Eye (tissue), 1 donor: Measurements from ENCODE around the gene SHISA2.
"Not testable (repeated sequence)": the region's sequence is repeated elsewhere in the genome, so short reads cannot be mapped to it uniquely, and the experiment has no call there.

Experiments used
- DNase-seq: peaks from one replicate; pipeline ENCODE4 v3.0.0-alpha.2; 2015

The SHISA2 gene

GRCh38 chr13:26051657-26052311, at the start of gene SHISA2:
SHISA2 (minus strand) TSS chr13:26052016; CDS start chr13:26050975, 1,041 bp downstream.
- peak; percentile 92 for DNase-seq

GRCh38 chr13:26095846-26096610, 44.2 kb upstream of the SHISA2 start:
- no peak for DNase-seq

- no peak for DNase-seq
Measured at GRCh38 chr13:26095338-26095737, 43.5 kb upstream of the SHISA2 start.

- DNase-seq = not testable (repeated sequence)
Measured at GRCh38 chr13:26076821-26077220, 25.0 kb upstream of the SHISA2 start.

GRCh38 chr13:26075498-26075897, 23.7 kb upstream of the SHISA2 start:
- peak; percentile 55 for DNase-seq

- peak; percentile 39 for DNase-seq
Measured at GRCh38 chr13:26074706-26075105, 22.9 kb upstream of the SHISA2 start.

GRCh38 chr13:26072335-26072734, 20.5 kb upstream of the SHISA2 start:
- peak; percentile 42 for DNase-seq

GRCh38 chr13:26071691-26072090, 19.9 kb upstream of the SHISA2 start:
- no peak for DNase-seq

GRCh38 chr13:26069642-26070041, 17.8 kb upstream of the SHISA2 start:
- DNase-seq = not testable (repeated sequence)

- DNase-seq = not testable (repeated sequence)
Measured at GRCh38 chr13:26068372-26068771, 16.6 kb upstream of the SHISA2 start.

GRCh38 chr13:26067601-26068000, 15.8 kb upstream of the SHISA2 start:
- DNase-seq = no peak

GRCh38 chr13:26066492-26066891, 14.7 kb upstream of the SHISA2 start:
- DNase-seq = not testable (repeated sequence)

- peak; percentile 89 for DNase-seq
Measured at GRCh38 chr13:26062853-26063444, 11.1 kb upstream of the SHISA2 start.

- DNase-seq = peak; percentile 41
Measured at GRCh38 chr13:26061947-26062346, 10.1 kb upstream of the SHISA2 start.

GRCh38 chr13:26061256-26061655, 9.4 kb upstream of the SHISA2 start:
- DNase-seq = no peak

GRCh38 chr13:26060357-26060756, 8.5 kb upstream of the SHISA2 start:
- no peak for DNase-seq

GRCh38 chr13:26058704-26059103, 6.9 kb upstream of the SHISA2 start:
- DNase-seq = no peak

- DNase-seq = no peak
Measured at GRCh38 chr13:26054896-26055295, 3.1 kb upstream of the SHISA2 start.

GRCh38 chr13:26053418-26053980, 1.7 kb upstream of the SHISA2 start:
- no peak for DNase-seq

GRCh38 chr13:26052337-26052736, 521 bp upstream of the SHISA2 start:
- DNase-seq = no peak

- DNase-seq = peak; percentile 84
Measured at GRCh38 chr13:26051231-26051656, 572 bp downstream of the SHISA2 start.

- peak; percentile 86 for DNase-seq
Measured at GRCh38 chr13:26050568-26051230, 1.1 kb downstream of the SHISA2 start.

- DNase-seq = peak; percentile 74
Measured at GRCh38 chr13:26048741-26049140, 3.1 kb downstream of the SHISA2 start.
